GM19043 (cell line): Measurements from ENCODE around the gene COL4A1.

Source experiments
- ATAC-seq: cut with Tn5 transposase; IDR thresholded peaks from one replicate; pipeline ENCODE4 v1.9.1; 2021; ENCODE audit warnings: low read depth; ENCODE audit not compliant: unreplicated experiment

COL4A1 gene

GRCh38 chr13:110244976-110245375 lies 62.0 kb downstream of the COL4A1 start:
- ATAC-seq: no peak

- no peak for ATAC-seq
Observed at GRCh38 chr13:110244071-110244830, 62.7 kb downstream of the COL4A1 start.

GRCh38 chr13:110242615-110243014 lies 64.3 kb downstream of the COL4A1 start:
- no peak for ATAC-seq

GRCh38 chr13:110240943-110241342 lies 66.0 kb downstream of the COL4A1 start:
- no peak for ATAC-seq

DNA sequence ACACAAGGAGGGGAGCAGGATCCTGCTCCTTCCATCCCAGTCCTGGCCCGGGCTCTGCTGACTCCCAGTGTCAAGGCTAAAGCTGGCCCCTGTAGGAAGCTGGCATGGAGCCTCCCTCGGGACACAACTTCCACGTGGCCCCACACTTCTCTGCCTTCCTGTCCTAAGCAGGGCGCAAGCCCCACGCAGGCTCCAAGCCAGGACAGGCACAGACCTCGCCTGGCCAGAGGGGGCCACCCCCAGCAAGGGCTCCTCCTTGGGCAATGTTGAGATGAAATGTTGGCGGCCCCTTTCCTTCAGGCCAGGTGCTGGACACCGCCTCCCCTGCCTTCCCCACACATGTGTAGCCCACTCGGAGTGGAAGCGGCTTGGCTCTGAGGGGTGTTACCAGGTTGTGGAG lies 66.6 kb downstream of the COL4A1 start:
- ATAC-seq: no peak

DNA sequence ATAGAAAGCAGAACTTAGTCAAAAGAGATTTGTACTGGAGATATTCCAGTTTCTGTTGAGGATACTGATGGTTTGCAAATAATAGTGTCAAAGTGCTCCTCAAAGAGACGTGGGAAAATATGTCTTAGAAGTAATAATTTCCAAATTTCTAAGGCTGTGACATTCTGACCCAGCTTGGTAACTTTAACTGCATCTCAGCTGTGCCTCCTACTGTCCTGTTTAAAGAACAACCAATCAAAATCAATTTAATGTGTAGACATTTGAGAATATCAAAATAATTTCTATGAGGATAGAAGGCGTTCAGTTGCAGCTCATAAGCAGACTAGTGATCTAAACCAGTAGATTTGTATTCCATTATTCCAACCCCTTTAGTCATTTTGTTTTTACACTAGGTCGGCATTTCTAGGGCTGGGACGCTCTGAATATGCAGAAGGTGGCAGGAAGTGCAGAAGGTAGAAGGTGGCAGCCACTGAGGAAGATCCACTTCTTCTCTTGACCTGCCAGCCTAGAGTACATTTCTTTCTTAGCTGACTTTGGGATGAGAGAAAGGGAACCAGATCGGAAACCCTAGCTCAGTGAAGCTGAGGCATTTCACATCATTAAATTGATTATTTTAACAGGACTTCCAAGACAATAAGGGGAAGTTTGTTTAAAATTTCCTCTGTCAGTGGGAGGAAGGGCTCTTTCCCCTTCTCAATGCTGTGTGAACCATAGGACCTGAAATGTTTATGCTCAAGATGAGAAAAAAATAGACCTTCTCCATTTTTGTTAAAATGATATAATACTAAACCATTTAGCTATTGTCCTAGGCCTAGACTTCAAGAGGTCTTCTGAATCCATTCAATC lies 67.5 kb downstream of the COL4A1 start:
- ATAC-seq: no peak

GRCh38 chr13:110238818-110239195 lies 68.2 kb downstream of the COL4A1 start:
- no peak for ATAC-seq

- ATAC-seq: no peak
Observed at GRCh38 chr13:110237875-110238817, 68.8 kb downstream of the COL4A1 start.

- ATAC-seq: no peak
Observed at GRCh38 chr13:110236831-110237261, 70.1 kb downstream of the COL4A1 start.

DNA sequence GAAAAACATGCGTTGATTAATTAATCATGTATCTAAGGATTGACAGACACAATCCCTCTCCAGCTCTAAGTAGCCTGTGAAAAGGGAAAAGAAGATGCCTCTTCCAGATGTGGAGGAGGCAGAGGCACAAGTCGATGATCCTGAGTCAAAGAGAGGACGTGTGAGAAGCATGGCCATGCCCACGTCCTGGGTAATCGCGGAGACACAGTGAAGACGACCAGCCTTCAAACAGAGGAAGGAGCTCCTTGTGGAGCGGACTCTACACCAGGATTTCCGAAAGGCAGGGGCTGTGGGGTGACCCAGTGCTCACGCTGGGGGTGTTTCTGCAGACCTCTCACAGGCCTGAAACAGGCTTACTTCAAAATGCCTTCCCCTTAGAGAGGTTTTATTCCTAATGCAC lies 70.5 kb downstream of the COL4A1 start:
- ATAC-seq: no peak

- no peak for ATAC-seq
Observed at GRCh38 chr13:110234532-110234931, 72.4 kb downstream of the COL4A1 start.

GRCh38 chr13:110233951-110234280 lies 73.0 kb downstream of the COL4A1 start:
- no peak for ATAC-seq

- ATAC-seq: no peak
Observed at GRCh38 chr13:110233181-110233950, 73.6 kb downstream of the COL4A1 start.

GRCh38 chr13:110232756-110233155 lies 74.2 kb downstream of the COL4A1 start:
- no peak for ATAC-seq

DNA sequence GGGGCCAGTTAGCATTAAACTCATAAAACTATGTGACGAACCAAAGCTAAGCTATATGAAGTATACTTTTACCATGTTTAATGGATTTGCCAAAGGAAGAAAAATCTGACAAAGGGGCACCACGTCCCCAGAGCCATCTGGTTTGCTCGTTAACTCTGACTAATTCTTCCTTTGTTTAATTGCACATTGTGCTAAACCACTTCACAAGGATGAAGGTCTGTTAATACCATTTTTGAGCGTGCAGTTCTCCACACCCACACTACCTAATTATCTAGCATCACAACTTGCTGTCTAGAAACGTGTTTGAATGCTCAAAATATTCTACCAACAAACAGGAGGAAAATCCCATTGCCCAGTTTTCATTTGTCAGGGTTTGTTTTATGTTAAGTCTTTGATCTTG lies 74.8 kb downstream of the COL4A1 start:
- ATAC-seq: no peak

DNA sequence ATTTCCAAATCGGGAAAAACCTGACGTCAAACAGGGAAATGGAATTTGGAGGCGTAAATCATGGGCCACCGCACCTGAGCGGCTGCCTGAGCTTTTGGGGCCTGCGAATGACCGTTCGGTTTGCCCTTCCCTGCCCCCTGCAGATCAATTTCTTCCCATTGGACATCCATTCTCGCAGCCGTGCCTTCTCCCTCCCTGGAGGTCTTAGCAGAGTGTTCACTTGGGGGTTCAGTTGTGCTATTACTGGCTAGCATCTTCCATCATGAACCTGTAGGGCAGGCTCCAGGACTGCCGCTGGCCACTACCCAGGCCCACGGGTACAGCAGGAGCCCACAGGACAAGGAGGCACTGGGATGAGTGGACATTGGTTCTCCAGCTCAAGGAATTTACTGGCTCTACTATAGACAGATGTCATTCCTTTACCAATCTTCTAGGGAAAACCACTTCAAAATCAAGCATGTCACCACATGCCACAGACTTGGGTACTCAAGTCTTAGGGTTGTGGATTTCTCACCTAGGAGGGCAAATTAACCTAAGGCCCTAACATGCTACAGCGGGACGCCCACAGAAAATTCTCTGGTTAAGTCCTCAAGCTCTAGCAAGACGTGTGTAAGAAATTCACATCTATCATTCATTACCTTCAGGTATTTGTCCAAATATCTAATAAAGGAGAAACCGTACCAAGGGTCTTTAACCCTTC lies 75.5 kb downstream of the COL4A1 start:
- ATAC-seq: no peak

DNA sequence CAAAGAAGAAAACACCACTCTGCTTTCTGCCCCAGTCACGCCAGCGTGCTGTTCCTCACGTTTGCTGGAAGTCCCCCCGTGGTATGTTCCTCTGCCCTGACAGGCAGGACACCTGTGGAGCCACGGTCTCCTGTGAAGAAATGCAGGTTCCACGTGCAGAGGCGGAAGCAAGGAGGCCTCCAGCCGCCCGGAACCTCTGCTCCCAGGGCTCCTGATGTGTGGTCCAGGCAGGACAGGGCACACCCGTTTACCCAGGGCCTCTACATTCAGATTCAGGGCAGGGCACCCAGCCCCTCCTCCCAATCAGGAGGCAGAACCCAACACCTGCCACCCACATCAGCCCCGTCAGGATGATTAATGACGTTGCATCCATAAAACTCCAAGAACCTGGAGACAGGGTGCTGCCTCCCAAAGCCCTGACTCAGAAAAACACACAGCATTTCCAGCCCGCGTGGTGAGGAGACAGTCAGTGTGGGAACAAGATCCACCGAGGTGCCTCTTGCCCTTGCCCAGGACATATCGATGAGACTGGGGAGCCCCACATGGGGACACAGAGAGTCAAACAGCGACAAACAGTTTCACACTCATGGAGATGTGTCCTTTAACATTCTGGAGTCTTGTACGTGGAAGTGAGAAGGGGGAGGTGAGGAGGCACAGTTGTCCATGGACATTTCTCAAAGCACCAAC lies 76.2 kb downstream of the COL4A1 start:
- ATAC-seq: no peak

DNA sequence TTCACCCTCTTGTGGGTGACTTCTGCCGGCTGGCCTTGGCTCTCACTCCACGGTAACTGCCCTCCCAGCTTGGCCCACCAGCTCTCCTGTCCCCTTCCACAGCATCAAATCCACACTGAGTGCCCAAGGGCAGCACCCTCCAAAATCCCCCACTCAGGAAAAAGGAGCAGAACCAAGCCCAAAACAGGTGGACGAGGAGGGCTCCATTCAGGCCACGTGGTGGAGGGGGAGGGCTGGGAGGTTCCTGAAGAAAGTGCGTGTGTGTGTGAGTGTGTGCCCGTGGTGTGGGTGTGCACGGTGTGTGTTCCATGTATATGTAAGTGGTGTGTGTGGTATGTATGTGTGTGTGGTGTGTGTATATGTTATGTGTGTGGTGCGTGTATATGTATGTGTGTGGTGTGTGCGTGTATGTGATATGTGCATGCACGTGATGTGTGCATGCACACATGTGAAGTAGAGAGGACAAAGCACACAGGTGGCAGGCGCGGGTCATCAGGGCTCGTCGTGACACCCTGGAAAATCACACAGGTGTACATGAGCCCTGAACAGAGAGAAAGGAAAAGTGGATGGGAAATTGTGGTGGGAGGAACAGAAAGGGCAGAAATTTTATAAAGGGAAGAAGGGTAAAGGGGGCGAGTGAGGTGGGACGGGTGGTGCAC lies 76.9 kb downstream of the COL4A1 start:
- ATAC-seq: no peak
